GM21526 (cell line): ENCODE data around the gene TBC1D23.
"Not testable (repeated sequence)": the region's sequence is repeated elsewhere in the genome, so short reads cannot be mapped to it uniquely, and the experiment has no call there.

ENCODE experiments used
- ATAC-seq: cut with Tn5 transposase; IDR thresholded peaks from one replicate; pipeline ENCODE4 v1.9.1; 2021; ENCODE audit warnings: moderate library complexity; ENCODE audit not compliant: unreplicated experiment, low FRiP score

Gene TBC1D23

DNA sequence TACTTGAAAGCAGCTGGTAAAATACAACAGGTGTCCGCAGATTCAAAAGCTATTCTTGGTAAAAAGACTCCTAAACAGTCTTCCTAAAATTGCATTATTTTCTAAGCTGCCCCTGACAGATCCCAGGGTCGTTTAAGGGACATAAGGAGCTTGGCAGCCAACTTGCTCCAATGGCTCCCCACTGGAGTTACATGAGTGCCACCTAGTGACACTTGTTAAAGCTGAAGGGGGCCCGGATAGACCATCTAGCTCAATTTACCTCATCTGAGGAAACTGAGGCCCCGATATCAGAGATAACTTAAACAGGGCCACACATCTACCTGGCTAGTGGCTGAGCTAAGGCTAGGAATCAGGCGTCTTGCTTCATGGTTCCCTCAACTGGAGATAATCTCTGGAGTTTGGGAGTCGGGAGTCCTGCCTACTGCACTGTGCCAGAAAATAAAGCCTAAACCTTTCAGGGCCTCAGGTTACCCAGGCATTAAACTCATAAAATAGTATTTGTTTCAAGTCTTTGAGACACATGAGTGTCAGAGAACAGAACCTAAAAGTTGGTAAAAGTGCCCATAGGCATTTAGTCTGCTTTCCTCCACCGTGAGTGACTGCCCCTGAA, 6.5 kb upstream of the TBC1D23 start:
- ATAC-seq, result peak; percentile 79

- ATAC-seq, result no peak
Observed at GRCh38 chr3:100256731-100257151, 4.1 kb upstream of the TBC1D23 start.

- ATAC-seq, result no peak
Observed at GRCh38 chr3:100257586-100257985, 3.2 kb upstream of the TBC1D23 start.

GRCh38 chr3:100260081-100260684, 609 bp upstream of the TBC1D23 start:
- no peak for ATAC-seq

- ATAC-seq, result no peak
Observed at GRCh38 chr3:100261485-100261903, 702 bp downstream of the TBC1D23 start.

- not testable (repeated sequence) for ATAC-seq
Observed at GRCh38 chr3:100262925-100263324, 2.1 kb downstream of the TBC1D23 start.

GRCh38 chr3:100263583-100263982, 2.8 kb downstream of the TBC1D23 start:
- no peak for ATAC-seq

DNA sequence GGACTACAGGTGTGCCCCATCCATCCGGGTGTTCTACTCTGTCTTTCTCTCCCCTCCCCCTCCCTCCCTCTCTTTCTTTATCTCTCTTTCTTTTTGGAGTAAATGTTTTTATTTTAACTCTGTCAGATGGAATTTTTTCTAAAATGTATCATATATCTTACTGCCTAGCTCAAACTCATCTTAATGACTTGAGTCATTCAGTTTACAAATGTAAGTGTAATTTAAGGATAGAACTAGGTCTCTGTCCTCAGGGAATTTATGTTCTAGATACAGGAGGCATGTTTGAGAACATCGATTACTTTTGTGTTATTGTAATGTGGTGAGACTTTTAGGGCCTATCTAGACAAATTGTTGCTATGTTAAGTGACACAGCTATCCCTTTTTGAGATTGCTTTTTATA, 3.5 kb downstream of the TBC1D23 start:
- ATAC-seq, result no peak

DNA sequence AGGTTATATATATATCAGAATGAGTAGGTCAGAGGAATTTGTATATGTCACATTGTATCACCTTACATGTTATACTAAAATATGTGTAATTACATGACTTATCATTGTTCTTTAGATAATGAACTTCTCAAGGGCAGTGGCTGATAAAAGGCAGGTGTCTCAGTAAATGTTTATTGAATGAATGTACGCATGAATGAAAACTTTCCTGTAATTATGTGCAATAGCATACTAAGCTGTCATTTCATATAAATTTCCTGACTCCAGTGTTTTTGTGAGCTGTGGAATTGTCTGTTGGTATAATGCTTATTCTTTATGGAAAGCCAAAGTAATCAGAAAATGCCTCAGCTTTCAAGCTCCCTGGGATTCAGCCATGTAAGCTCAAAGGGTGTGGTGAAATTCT, 4.2 kb downstream of the TBC1D23 start:
- ATAC-seq, result no peak

DNA sequence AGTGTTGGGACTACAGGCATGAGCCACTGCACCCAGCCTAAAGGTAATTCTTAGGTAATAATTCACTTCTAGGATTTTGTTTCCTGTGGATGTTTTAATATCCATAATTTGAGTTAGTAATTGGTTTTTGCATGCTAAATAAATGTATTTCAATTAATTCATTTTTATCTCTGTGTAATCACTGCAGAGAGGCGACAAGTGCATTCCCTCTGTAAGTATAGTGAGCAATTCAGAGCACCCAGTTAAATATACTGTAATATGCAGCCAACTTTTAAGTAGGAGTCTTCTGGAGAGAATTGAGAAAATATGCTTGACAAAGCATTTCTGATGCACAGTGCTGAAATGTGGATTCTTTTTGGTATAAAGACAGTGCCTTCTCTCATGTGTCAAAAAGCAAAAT, 5.7 kb downstream of the TBC1D23 start:
- no peak for ATAC-seq

- no peak for ATAC-seq
Observed at GRCh38 chr3:100268156-100268555, 7.4 kb downstream of the TBC1D23 start.

- no peak for ATAC-seq
Observed at GRCh38 chr3:100269001-100269400, 8.2 kb downstream of the TBC1D23 start.

GRCh38 chr3:100269410-100270214, 8.8 kb downstream of the TBC1D23 start:
- no peak for ATAC-seq

GRCh38 chr3:100270215-100270583, 9.4 kb downstream of the TBC1D23 start:
- no peak for ATAC-seq

- ATAC-seq, result no peak
Observed at GRCh38 chr3:100271522-100271921, 10.7 kb downstream of the TBC1D23 start.

- not testable (repeated sequence) for ATAC-seq
Observed at GRCh38 chr3:100272797-100273611, 12.2 kb downstream of the TBC1D23 start.

GRCh38 chr3:100274361-100274760, 13.6 kb downstream of the TBC1D23 start:
- ATAC-seq, result peak; percentile 66

- no peak for ATAC-seq
Observed at GRCh38 chr3:100277255-100277800, 16.5 kb downstream of the TBC1D23 start.

DNA sequence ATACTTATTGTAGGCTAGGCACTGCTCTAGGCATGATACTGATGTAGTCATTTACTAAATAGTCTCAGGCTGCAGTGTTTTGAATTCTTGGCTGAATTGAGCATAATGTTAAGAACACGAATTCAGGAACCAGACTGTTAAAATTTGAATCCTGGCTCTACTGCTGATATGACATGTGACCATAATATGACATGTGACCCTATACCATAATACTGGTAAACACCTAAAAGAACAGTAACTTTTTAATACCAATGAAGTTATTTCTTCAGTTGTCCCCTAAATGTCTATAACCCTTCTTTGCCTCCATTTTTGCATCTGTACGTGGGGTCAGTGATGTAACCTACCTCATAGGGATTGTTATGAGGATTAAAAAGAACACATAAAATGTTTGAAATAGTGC, 18.1 kb downstream of the TBC1D23 start:
- ATAC-seq, result no peak

- ATAC-seq, result no peak
Observed at GRCh38 chr3:100288288-100288894, 27.6 kb downstream of the TBC1D23 start.
